GM21576 (cell line): ENCODE results near the gene FAM111B.
A peak's percentile ranks its signal among the peaks of the same experiment; 100 is the strongest.
"Not testable (repeated sequence)": the region's sequence is repeated elsewhere in the genome, so short reads cannot be mapped to it uniquely, and the experiment has no call there.

Experiments used
- ATAC-seq: cut with Tn5 transposase; IDR thresholded peaks from one replicate; pipeline ENCODE4 v1.9.1; 2021; ENCODE audit warnings: mild to moderate bottlenecking, moderate library complexity; ENCODE audit not compliant: unreplicated experiment

The FAM111B gene

DNA sequence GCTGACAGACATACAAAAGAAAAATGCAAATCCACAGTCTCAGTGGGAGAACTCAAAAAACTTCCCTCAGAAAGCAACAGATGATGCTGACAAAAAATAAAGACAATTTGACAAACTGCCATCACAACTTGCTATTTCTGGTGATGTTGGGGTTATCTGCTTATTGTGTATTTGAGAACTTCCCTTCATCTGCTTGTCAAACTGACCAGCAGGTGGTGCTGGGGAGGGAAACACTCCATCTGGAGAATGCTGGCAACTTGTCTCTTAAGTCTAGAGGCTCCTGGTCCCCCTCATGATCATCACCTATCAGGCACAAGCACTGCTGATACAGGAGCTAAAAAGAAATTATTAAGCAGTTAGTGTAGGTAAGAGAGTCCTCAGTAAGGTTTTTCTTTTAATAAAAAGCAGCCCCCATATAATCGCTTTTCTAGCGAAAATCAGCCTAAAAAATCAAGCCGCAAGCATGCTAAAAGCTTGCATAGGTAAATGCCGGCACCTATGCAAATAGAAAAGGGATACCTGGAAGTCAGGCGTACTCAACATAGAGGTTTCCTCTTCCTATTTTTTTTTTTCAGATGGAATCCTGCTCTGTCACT, 9.8 kb upstream of the FAM111B start:
- ATAC-seq, result no peak

- not testable (repeated sequence) for ATAC-seq
Measured at GRCh38 chr11:59097938-59098337, 9.1 kb upstream of the FAM111B start.

DNA sequence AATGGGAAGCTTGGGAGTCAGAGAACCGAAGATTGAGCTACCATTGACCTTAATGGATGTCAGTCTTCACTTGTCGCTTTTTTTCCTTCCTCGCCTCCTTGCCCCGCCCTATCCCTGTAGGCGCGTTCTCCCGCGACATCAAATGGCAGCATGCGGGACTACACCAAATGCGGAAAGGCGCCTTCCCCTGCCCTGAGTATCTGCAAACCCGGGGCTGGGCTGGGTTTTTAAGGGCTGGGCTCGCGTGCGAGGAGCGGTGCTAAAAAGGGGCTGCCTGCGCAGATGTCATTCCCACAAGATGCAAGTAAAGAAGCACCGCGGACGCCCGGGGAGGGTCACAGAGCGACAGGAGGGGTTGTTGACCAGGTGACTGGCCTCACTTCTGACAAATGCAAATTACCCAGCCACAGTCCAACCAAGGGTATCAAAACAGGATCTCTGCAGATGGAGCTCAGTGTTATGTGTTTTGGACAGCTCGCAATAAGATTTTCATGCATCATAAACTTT, 4.7 kb upstream of the FAM111B start:
- peak; percentile 66 for ATAC-seq

GRCh38 chr11:59107721-59108120, 684 bp downstream of the FAM111B start:
- peak; percentile 33 for ATAC-seq

DNA sequence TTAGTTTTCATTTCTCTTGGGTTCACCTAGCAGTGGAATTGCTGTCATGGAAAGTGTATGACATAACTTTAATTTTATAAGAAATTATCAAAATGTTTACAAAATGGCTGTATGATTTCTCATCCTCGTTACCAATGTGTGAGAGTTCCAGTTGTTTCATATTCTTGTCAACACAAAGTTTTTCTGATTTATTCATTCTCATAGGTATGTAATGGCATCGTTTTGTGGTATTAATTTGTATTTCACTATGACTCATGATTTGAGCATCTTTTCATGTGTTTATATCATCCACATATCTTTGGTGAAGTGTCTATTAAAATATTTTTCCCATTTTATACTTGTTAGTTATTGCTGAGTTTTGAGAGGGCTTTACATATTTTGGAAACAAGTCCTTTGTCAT, 5.5 kb downstream of the FAM111B start:
- no peak for ATAC-seq

DNA sequence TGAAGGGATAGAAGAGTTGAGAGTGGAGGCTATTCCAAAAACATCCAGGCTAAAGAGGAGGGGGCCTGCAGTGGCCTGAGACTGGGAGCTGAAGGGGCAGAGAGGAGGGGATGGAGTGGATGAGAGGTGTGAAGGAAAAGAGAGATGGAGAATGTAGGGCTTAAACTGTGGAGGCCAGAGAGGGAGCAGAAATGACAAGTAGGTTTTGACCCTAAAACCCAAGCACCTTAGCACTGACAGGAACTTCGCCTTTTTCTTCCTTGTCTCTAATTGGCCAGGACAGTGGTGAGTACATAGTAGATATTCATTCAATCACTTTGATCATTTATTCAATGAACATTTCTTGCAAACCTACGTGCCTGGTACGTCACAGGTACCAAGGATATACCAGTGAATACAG, 7.3 kb downstream of the FAM111B start:
- ATAC-seq, result no peak

GRCh38 chr11:59115553-59115952, 8.5 kb downstream of the FAM111B start:
- no peak for ATAC-seq

DNA sequence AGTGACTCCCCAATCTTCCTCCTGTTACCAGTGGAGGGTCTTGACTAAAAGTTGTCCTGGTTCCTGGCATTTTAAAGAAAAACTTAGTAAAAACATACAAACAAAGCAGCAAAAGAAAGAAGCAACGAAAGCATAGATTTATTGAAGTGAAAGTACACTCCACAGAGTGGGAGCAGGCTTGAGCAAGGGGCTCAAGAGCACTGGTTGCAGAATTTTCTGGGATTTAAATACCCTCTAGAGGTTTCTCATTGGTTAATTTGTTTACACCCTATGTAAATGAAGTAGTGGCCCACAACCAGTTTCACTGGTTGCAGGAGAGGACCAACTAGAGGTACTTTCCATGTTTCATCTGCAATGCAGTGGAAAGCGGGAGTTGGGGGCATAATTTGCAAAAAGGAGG, 10.7 kb downstream of the FAM111B start:
- ATAC-seq, result no peak

- ATAC-seq, result no peak
Measured at GRCh38 chr11:59119826-59120225, 12.8 kb downstream of the FAM111B start.

DNA sequence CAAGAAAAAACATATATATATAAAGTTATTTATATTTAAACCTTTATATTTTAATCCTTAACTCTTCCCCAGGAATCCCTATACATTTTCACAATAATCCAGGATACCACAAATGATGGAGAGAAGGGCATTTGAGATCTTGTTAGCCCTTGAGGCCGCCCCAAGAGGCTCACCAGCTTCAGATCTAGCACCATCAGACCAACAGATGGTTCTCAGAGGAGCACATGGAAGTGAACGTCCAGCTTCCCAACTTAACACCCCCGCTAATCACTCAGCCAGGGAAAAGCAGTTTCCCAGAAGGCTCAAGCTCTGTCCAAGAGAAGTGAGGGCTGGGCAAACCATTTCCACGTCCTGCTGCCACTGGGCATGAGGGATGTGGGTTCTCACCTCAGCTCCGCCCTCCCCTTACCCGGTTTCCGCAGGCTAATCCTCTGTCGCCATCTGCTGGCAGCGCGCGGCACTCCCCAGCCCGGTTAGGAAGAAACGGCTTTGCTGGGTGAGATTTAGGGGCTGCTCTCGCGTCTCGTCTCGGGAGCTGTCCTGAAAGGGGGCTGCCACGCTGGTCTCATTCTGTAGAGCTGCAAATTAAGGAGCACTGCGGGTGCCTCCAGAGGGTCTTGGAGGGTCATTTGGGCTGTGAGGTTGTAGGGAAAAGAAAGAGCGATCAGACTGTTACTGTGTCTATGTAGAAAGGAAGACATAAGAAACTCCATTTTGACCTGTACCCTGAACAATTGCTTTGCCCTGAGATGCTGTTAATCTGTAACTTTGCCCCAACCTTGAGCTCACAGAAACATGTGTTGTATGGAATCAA, 28.8 kb downstream of the FAM111B start:
- peak; percentile 96 for ATAC-seq

DNA sequence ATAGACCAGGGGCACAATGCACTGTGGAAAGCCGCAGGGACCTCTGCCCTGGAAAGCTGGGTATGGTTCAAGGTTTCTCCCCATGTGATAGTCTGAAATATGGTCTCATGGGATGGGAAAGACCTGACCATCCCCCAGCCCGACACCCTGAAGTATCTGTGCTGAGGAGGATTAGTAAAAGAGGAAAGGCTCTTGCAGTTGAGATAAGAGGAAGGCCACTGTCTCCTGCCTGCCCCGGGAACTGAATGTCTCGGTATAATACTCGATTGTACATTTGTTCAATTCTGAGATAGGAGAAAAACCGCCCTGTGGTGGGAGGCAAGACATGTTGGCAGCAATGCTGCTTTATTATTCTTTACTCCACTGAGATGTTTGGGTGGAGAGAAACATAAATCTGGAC, 29.5 kb downstream of the FAM111B start:
- ATAC-seq, result not testable (repeated sequence)

GRCh38 chr11:59137190-59137589, 30.2 kb downstream of the FAM111B start:
- no peak for ATAC-seq

DNA sequence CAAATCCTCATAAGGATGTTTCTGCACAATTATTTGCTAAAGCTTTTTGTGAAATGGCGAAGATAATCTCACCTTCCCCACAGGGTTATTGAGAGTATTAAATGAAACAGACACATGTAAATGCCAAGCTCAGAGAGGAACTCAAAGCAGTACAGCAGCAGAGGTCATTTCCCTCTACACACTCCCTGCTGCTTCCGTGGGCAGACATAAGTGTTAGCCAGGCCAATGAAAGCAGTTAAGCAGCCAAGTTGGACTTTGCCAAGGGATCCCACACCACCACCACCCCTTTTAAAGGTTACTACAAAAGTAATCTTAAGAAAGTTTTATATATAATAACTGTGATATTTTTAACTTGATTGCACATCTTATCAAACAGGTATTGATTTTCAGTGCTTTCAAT, 31.6 kb downstream of the FAM111B start:
- no peak for ATAC-seq

GRCh38 chr11:59141191-59141590, 34.2 kb downstream of the FAM111B start:
- no peak for ATAC-seq

DNA sequence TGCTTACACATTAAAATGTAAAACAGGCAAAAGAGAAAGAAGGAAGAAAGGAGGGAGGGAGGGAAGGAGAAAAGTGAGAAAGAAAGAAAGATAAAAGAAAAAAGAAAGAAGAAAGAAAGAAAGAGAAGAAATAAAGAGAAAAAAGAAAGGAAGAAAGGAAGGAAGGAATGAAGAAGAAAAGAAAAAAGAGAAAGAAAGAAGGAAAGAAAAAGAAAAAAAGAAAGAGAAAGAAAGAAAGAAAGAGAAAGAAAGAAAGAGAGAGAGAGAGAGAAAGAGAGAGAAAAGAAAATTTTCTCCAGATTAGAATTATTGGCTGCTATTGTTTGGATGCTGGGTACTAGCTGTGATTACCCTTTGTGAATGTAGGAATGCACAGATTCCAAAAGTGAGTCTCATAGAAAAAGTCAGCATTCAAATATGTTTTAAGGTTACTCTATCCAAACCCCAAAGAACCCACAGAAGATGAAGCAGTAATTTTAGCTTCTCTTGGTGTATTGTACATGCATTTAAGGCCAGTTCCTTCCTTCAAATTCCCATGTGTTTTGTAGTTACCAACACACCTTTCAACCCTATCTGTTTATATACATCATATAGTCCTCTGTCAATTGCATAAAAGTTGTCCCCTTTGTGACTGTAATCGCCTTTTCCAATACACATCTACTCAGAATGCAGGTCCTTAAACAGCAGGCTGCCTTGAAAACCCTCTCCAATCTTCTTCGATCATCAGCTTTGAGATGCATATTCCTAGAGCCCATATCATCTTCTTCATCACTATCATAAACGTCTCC, 34.8 kb downstream of the FAM111B start:
- ATAC-seq, result no peak

DNA sequence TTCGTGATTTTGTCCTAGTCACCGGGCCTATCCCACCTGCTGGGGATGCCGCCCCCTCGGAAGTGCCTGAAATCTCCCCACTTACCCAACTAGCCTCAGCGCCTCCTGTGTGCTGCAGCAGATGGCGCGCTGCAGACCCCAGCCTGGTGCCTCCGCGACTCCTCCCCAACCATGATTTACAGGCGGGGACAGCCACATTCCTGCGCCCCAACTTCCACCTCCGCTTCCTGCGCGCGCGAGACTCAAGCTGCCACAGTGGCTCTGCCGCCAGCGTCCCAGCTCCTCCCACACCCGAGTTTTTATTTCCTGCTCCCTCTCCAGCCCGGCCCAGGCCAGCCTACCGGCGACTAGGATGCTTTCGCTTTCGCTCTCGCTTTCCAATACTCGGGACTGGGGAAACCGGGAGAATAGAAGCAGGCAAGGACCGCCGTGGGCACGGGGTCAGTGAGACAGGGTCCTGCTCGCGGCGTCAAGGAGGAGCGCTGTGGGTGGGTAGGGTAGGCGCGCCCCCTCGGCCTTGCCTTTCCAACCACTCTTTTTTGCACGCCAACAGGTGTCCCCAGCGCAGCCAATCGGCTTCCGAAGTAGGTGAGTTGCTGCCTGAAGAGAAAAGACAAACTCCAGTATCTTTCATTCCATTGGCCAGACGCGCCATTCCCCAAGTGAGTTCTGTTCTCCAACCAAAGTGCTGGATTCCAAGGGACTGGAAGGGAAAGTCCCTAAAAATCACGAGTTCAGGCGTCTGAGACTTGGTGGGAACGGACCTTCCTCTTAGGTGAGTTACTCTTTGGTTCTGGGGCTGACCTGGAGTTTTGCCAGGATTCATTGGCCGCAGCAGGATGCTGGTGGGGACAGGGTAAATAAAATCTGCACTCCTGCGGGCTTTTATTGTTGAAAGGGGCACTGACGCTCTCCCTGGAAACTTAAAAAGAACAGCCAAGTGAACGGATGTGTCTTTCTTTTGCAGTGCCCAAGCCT, 35.8 kb downstream of the FAM111B start, which contains the start of gene FAM111A:
TSS of gene FAM111A (plus strand) at position 327 of the 978 bp plus-strand sequence. CDS start 6,017 bp downstream, outside the sequence.
- ATAC-seq, result peak; percentile 65

DNA sequence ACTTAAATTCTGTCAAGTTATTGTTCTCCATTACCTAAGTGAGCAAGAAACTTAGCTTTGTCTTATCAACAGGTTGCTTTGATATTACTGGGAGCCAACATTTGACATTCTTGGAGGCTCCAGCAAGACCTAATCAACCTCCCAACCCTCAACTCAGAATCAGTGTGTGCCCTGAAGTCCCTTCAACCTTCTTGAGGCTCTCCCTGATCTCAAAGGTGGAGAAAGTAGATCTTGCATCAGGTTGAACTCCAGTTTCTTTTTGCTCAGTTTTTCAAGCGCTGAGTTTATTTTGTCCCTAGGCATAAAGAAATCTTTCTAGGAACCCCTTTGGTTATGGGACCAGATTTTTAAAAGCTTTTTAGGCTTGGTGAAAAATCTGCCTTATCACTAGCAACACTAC, 37.1 kb downstream of the FAM111B start:
- no peak for ATAC-seq

DNA sequence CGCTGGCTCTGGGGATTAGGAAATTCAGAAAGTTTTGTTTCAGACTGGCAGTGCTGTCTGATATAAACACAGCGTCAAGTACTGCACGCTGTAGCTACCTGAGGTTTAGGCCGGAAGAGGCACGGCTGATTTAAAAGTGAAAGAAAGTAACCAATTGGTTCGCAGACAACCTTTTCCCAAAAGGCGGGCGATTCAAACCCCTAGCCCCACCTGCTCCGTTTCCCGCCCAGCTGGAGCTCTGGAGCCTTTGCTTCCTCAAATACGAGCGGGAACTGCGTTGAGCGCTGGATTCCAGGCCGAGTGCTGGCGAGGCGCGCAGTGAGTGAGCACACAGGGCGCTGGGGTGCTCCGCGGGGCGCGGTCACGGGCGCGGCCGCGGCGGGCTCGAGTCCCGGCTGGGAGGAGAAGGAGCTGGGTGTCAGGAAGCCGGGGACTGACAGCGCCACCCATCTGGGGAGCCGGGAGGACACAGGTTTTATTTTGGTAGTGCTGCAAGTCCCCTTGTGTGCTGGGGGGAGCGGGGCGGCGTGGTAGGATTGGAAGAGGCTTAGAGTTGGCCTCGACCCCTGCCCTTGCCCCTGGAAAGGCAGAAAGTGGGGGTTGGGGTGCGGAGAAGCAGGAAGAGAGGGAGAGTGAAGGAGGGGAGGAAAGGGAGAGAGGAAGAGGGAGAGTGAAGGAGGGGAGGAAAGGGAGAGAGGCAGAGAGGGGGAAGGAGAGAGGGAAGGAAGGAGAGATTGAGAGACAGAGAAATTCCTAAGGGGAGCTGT, 37.7 kb downstream of the FAM111B start:
- peak; percentile 54 for ATAC-seq

- no peak for ATAC-seq
Measured at GRCh38 chr11:59145534-59145933, 38.5 kb downstream of the FAM111B start.
